SHP77 treated with DMSO at 0.1 percent for 48 hours (cell line): Measurements from ENCODE around the gene NDUFS6.

Source experiments
- DNase-seq: peaks from one replicate; lab custom pipeline; 2025; lab: John Stamatoyannopoulos, UW

NDUFS6 gene

GRCh38 chr5:1765880-1766235 is 35.3 kb upstream of the NDUFS6 start:
- DNase-seq: no peak

- no peak for DNase-seq
Observed at GRCh38 chr5:1767524-1768282, 33.5 kb upstream of the NDUFS6 start.

GRCh38 chr5:1768283-1769000 is 32.8 kb upstream of the NDUFS6 start:
- no peak for DNase-seq

- DNase-seq: no peak
Observed at GRCh38 chr5:1769017-1769640, 32.1 kb upstream of the NDUFS6 start.

GRCh38 chr5:1769752-1770442 is 31.3 kb upstream of the NDUFS6 start:
- DNase-seq: no peak

GRCh38 chr5:1770443-1770802 is 30.8 kb upstream of the NDUFS6 start:
- no peak for DNase-seq

GRCh38 chr5:1771149-1772065 is 29.8 kb upstream of the NDUFS6 start:
- DNase-seq: no peak

GRCh38 chr5:1772634-1773033 is 28.6 kb upstream of the NDUFS6 start:
- DNase-seq: no peak

GRCh38 chr5:1776831-1777230 is 24.4 kb upstream of the NDUFS6 start:
- no peak for DNase-seq

- DNase-seq: no peak
Observed at GRCh38 chr5:1777281-1778137, 23.7 kb upstream of the NDUFS6 start.

- no peak for DNase-seq
Observed at GRCh38 chr5:1778138-1779020, 22.8 kb upstream of the NDUFS6 start.

GRCh38 chr5:1779021-1779680 is 22.1 kb upstream of the NDUFS6 start:
- no peak for DNase-seq

- DNase-seq: no peak
Observed at GRCh38 chr5:1779782-1780613, 21.2 kb upstream of the NDUFS6 start.

- no peak for DNase-seq
Observed at GRCh38 chr5:1780614-1780930, 20.6 kb upstream of the NDUFS6 start.

GRCh38 chr5:1781107-1781506 is 20.1 kb upstream of the NDUFS6 start:
- DNase-seq: no peak

GRCh38 chr5:1781726-1782384 is 19.4 kb upstream of the NDUFS6 start:
- no peak for DNase-seq

GRCh38 chr5:1782385-1783215 is 18.6 kb upstream of the NDUFS6 start:
- DNase-seq: no peak
